ENCODE measurements around the gene PIGK. TPM values are rescaled to one million over a fixed set of nuclear protein-coding genes. Genes with fewer than 3 reads are reported as not detected.

Gene PIGK
- total and polyA plus RNA-seq, 2 donors = 23.6 to 46.8 TPM

Small RNA genes lying within 50 kb of the gene (small RNA-seq; reads per million reads assigned to genes)
- gene MIR7156 = 0.27 reads per million

Other genes starting within 250 kb of the PIGK start
- 6.5 TPM for gene AK5, start 62.6 kb upstream of the PIGK start, total RNA-seq
- 0.79 TPM for gene AK5, start 62.6 kb upstream of the PIGK start, polyA plus RNA-seq